DMS53 treated with DMSO at 0.1 percent for 48 hours (cell line): ENCODE data around the gene OR1E1.
"Not testable (repeated sequence)": the region's sequence is repeated elsewhere in the genome, so short reads cannot be mapped to it uniquely, and the experiment has no call there.

Source experiments
- DNase-seq: peaks from one replicate; lab custom pipeline; 2025; ENCODE audit not compliant: unreplicated experiment; lab: John Stamatoyannopoulos, UW

OR1E1 gene

GRCh38 chr17:3398310-3398709, at the start of gene OR1E1:
TSS of gene OR1E1 (minus strand) at chr17:3398410. CDS start at chr17:3398410, 0 bp downstream.
- DNase-seq = no peak

- no peak for DNase-seq
Measured at GRCh38 chr17:3447625-3448024, 49.4 kb upstream of the OR1E1 start.

- no peak for DNase-seq
Measured at GRCh38 chr17:3440451-3440850, 42.2 kb upstream of the OR1E1 start.

- no peak for DNase-seq
Measured at GRCh38 chr17:3438368-3438767, 40.2 kb upstream of the OR1E1 start.

- no peak for DNase-seq
Measured at GRCh38 chr17:3433741-3434140, 35.5 kb upstream of the OR1E1 start, which contains the start of gene OR1E2. TSS of gene OR1E2 (minus strand) at chr17:3433841. CDS start at chr17:3433841, 0 bp downstream.

GRCh38 chr17:3433215-3433614, 35.0 kb upstream of the OR1E1 start:
- not testable (repeated sequence) for DNase-seq

- DNase-seq = no peak
Measured at GRCh38 chr17:3418222-3418621, 20.0 kb upstream of the OR1E1 start.

- DNase-seq = no peak
Measured at GRCh38 chr17:3415610-3416009, 17.4 kb upstream of the OR1E1 start.

- not testable (repeated sequence) for DNase-seq
Measured at GRCh38 chr17:3412216-3412615, 14.0 kb upstream of the OR1E1 start.

GRCh38 chr17:3411070-3411469, 12.9 kb upstream of the OR1E1 start, which contains the start of gene OR3A3:
TSS of gene OR3A3 (plus strand) at chr17:3411370.
- DNase-seq = no peak

- DNase-seq = not testable (repeated sequence)
Measured at GRCh38 chr17:3403856-3404255, 5.6 kb upstream of the OR1E1 start.

- no peak for DNase-seq
Measured at GRCh38 chr17:3401786-3402185, 3.6 kb upstream of the OR1E1 start.

- DNase-seq = no peak
Measured at GRCh38 chr17:3400055-3400454, 1.8 kb upstream of the OR1E1 start.

- DNase-seq = not testable (repeated sequence)
Measured at GRCh38 chr17:3397801-3398200, 409 bp downstream of the OR1E1 start.

GRCh38 chr17:3389791-3390190, 8.4 kb downstream of the OR1E1 start:
- DNase-seq = no peak

- no peak for DNase-seq
Measured at GRCh38 chr17:3385869-3386816, 12.1 kb downstream of the OR1E1 start, which contains the start of gene OR3A2. TSS of gene OR3A2 (minus strand) at chr17:3386308.

- no peak for DNase-seq
Measured at GRCh38 chr17:3381957-3382356, 16.3 kb downstream of the OR1E1 start.

GRCh38 chr17:3378321-3378720, 19.9 kb downstream of the OR1E1 start:
- no peak for DNase-seq

- DNase-seq = not testable (repeated sequence)
Measured at GRCh38 chr17:3371167-3371566, 27.0 kb downstream of the OR1E1 start.
